Fibroblast of lung (primary cell): ENCODE results near the gene MEMO1.

Experiments
- EZH2 ChIP-seq: IDR thresholded peaks from 2 replicates; pipeline ENCODE4 v1.5.1; 2012; ENCODE audit warnings: low read length, control low read depth, mild to moderate bottlenecking; ENCODE audit errors: missing control alignments
- TF ChIP-seq, protein P1 (sequence below), 2 donors: IDR thresholded peaks in 1 of 2; conservative IDR thresholded peaks in 1 of 2; 1 replicate in 1 of 2; 2 replicates in 1 of 2; pipeline ENCODE4 v1.5.1; 2011 to 2012; ENCODE audit warnings: low read length in 2 of 2, control low read depth in 1 of 2, inconsistent platforms in 1 of 2, low read depth in 1 of 2, mild to moderate bottlenecking in 1 of 2

- TF ChIP-seq, protein P1, sequence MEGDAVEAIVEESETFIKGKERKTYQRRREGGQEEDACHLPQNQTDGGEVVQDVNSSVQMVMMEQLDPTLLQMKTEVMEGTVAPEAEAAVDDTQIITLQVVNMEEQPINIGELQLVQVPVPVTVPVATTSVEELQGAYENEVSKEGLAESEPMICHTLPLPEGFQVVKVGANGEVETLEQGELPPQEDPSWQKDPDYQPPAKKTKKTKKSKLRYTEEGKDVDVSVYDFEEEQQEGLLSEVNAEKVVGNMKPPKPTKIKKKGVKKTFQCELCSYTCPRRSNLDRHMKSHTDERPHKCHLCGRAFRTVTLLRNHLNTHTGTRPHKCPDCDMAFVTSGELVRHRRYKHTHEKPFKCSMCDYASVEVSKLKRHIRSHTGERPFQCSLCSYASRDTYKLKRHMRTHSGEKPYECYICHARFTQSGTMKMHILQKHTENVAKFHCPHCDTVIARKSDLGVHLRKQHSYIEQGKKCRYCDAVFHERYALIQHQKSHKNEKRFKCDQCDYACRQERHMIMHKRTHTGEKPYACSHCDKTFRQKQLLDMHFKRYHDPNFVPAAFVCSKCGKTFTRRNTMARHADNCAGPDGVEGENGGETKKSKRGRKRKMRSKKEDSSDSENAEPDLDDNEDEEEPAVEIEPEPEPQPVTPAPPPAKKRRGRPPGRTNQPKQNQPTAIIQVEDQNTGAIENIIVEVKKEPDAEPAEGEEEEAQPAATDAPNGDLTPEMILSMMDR (conservative IDR thresholded peaks at IDR 0.05 in 1 of 2, IDR thresholded peaks at IDR 0.05 in 1 of 2; ENCODE audit: low read depth in 1 of 2, low read length in 2 of 2) = no peak
- TF ChIP-seq EZH2 = no peak
Observed at GRCh38 chr2:31958140-31958717, 52.6 kb downstream of the MEMO1 start.
